OCI-LY3 (cell line): ENCODE results near the gene AKAP1.

ENCODE experiments used
- CTCF ChIP-seq: fragments of 200-600, 300-600 bp; sonication (generic); IDR thresholded peaks from 2 replicates; pipeline ENCODE4 v1.5.1; 2014; ENCODE audit warnings: antibody characterized with exemption, low read length, low read depth
- EZH2phosphoT487 ChIP-seq: fragments of 200-600 bp; shearing (Covaris generic); IDR thresholded peaks from 2 replicates; pipeline ENCODE4 v1.6.1; 2018; ENCODE audit warnings: antibody characterized with exemption, mixed run types, low read depth

- TF ChIP-seq CTCF (no peak), EZH2phosphoT487 (no peak)
Observed at GRCh38 chr17:57115916-57116315, 30.9 kb downstream of the AKAP1 start.
